Right cardiac atrium (tissue), 5 donors: Measurements from ENCODE around the gene PPP2R3C. TPM values are rescaled to one million over a fixed set of nuclear protein-coding genes. Genes with fewer than 3 reads are reported as not detected.
A peak's percentile ranks its signal among the peaks of the same experiment; 100 is the strongest.

Experiments used
- ATAC-seq, 2 donors: fragments of 200-7000 bp; cut with Tn5 transposase; one replicate each; pipeline versions ENCODE4 v1.8.0 to v1.9.1; 2020; ENCODE audit warnings: moderate library complexity in 2 of 2, mild to moderate bottlenecking in 1 of 2
- DNase-seq, 3 donors: peaks; one replicate each; pipeline ENCODE4 v3.0.0-alpha.2; 2020
- H3K27ac ChIP-seq: one replicate; pipeline ENCODE4 v1.5.1; 2013; ENCODE audit warnings: mild to moderate bottlenecking, low read length, control low read depth, moderate library complexity
- H3K27me3 ChIP-seq: one replicate; pipeline ENCODE4 v1.6.1; 2013; ENCODE audit not compliant: control insufficient read depth, insufficient read depth
- H3K4me1 ChIP-seq: one replicate; pipeline ENCODE4 v1.6.1; 2013; ENCODE audit warnings: low read length; ENCODE audit not compliant: control insufficient read depth, insufficient read depth
- H3K4me3 ChIP-seq: one replicate; pipeline ENCODE4 v1.5.1; 2013; ENCODE audit warnings: low read length, control low read depth
- H3K9me3 ChIP-seq: one replicate; pipeline ENCODE4 v1.6.1; 2013; ENCODE audit warnings: low read length; ENCODE audit not compliant: control insufficient read depth
- WGBS: extraction: QIAGEN DNeasy Blood & Tissue Kit; methylation state at CpG from one replicate; pipeline ENCODE4 v1.1.7; 2013; 5-methylcytosine and 5-hydroxymethylcytosine counted together
- intact Hi-C, 4 donors: fragments of 100-400 bp; cut with DNase I; formaldehyde crosslinking; loops; one replicate each; pipeline versions ENCODE4 v1.11.0 to v1.14.0; 2022 to 2023
- long read RNA-seq, 4 donors: library from polyadenylated mRNA; unstranded; transcript quantifications; one replicate each; pipeline ENCODE4 v2.0.0, GENCODE V29; 2020 to 2021
- polyA plus RNA-seq: library from polyadenylated mRNA; stranded (reverse); fragments of 200-250 nt; gene quantifications from one replicate; pipeline ENCODE4 v1.2.3, GENCODE V29; 2013
- total RNA-seq, 4 donors: library from RNA; stranded (reverse); fragmentation: NEBNext Ultra II Directional; extraction: Animal tissue kit (Norgen Biotek cat#: 25700); gene quantifications; one replicate each; pipeline ENCODE4 v1.2.1, GENCODE V29; 2021
- donor health status: healthy with polysubstance abuse.
- donor health status: DM: no; HTN: yes; CAD: no.
- donor health status: DM: no; HTN: no; CAD: no.
- donor health status: DM: no; HTN: yes; CAD: no; lungs with severe emphysema.
- donor health status: DM: yes; HTN: yes; CAD: no.

PPP2R3C gene
- total RNA-seq (10 to 100 TPM; 22.6 to 29.5 (median 28.3) TPM), polyA plus RNA-seq (23.1 TPM)
- long read RNA-seq, donor 1, transcript PPP2R3C-201 (13 exons, 1,839 nt), result major isoform, 24 of 52 reads
- long read RNA-seq, donor 1, transcript PPP2R3C-217 (12 exons, 1,846 nt), result minor isoform, 9 of 52 reads
- long read RNA-seq, donor 1, partial matches to known transcripts, result 0 of 52 reads
- long read RNA-seq, donor 1, other reads (novel, unspliced or antisense), result 17 of 52 reads
- long read RNA-seq, donor 2, transcript PPP2R3C-201 (13 exons, 1,839 nt), result major isoform, 7 of 12 reads
- long read RNA-seq, donor 2, partial matches to known transcripts, result 0 of 12 reads
- long read RNA-seq, donor 2, other reads (novel, unspliced or antisense), result 2 of 12 reads
- long read RNA-seq, donor 3, transcript PPP2R3C-201 (13 exons, 1,839 nt), result major isoform, 33 of 70 reads
- long read RNA-seq, donor 3, transcript PPP2R3C-217 (12 exons, 1,846 nt), result minor isoform, 24 of 70 reads
- long read RNA-seq, donor 3, partial matches to known transcripts, result 2 of 70 reads
- long read RNA-seq, donor 3, other reads (novel, unspliced or antisense), result 11 of 70 reads
- long read RNA-seq, donor 4, partial matches to known transcripts, result 0 of 11 reads
- long read RNA-seq, donor 4, other reads (novel, unspliced or antisense), result 4 of 11 reads

GRCh38 chr14:35121887-35122695, at the start of gene PPP2R3C, which contains the start of gene PRORP:
PPP2R3C (minus strand) TSS chr14:35121990; CDS start chr14:35121959, 31 bp downstream.
PRORP (plus strand) TSS chr14:35122552; CDS start chr14:35123246, 694 bp downstream.
- no peaks in the 10 kb centered on the region for H3K9me3 ChIP-seq
- ATAC-seq (peak; percentile 95 to 97), DNase-seq (peak; percentile 90 to 95 (median 94))
- H3K27ac ChIP-seq, result peak within 1 kb of the TSS; percentile 99
- WGBS, result under 1% methylated on average over 57 of the region's 57 CpGs
- H3K27me3 ChIP-seq, result no peaks in the 10 kb centered on the region
- no peaks in the 10 kb centered on the region for H3K4me1 ChIP-seq
- peak within 1 kb of the TSS; percentile 92 for H3K4me3 ChIP-seq
- intact Hi-C loops, result loop anchor here in 1 of 4 donors (2.0 to 10.0 kb wide), 2 partner anchors 63 to 293 kb away; no protein-coding TSS in a partner anchor

GRCh38 chr14:35167496-35167895, 45.7 kb upstream of the PPP2R3C start:
- intact Hi-C loops, result no loop called here
- 85% methylated on average over 3 of the region's 3 CpGs for WGBS
- ATAC-seq (no peak), DNase-seq (no peak)
- Histone ChIP-seq H3K4me3 (no peak overlapping the region), H3K27ac (no peak overlapping the region), H3K9me3 (no peaks in the 10 kb centered on the region), H3K4me1 (no peaks in the 10 kb centered on the region), H3K27me3 (no peaks in the 10 kb centered on the region)

GRCh38 chr14:35164849-35165248, 43.1 kb upstream of the PPP2R3C start:
- ATAC-seq (no peak), DNase-seq (no peak)
- WGBS, result 78% methylated on average over 5 of the region's 5 CpGs
- H3K4me3 ChIP-seq, result no peak overlapping the region
- intact Hi-C loops, result no loop called here
- H3K9me3 ChIP-seq, result no peaks in the 10 kb centered on the region
- H3K27me3 ChIP-seq, result no peaks in the 10 kb centered on the region
- no peaks in the 10 kb centered on the region for H3K4me1 ChIP-seq
- no peak overlapping the region for H3K27ac ChIP-seq

GRCh38 chr14:35163384-35163783, 41.6 kb upstream of the PPP2R3C start:
- intact Hi-C loops, result no loop called here
- H3K9me3 ChIP-seq, result no peaks in the 10 kb centered on the region
- ATAC-seq, result no peak
- peaks cover 3% of the 10 kb centered on the region for H3K4me1 ChIP-seq
- 96% methylated on average over 1 of the region's 1 CpG for WGBS
- H3K27me3 ChIP-seq, result no peaks in the 10 kb centered on the region
- no peak for DNase-seq
- no peak overlapping the region for H3K27ac ChIP-seq
- H3K4me3 ChIP-seq, result no peak overlapping the region

- H3K4me1 ChIP-seq, result peaks cover 3% of the 10 kb centered on the region
- no peaks in the 10 kb centered on the region for H3K9me3 ChIP-seq
- H3K27me3 ChIP-seq, result no peaks in the 10 kb centered on the region
- 69% methylated on average over 5 of the region's 5 CpGs for WGBS
- no peak for ATAC-seq
- no peak for DNase-seq
- intact Hi-C loops, result no loop called here
- no peak overlapping the region for H3K27ac ChIP-seq
- H3K4me3 ChIP-seq, result no peak overlapping the region
Measured at GRCh38 chr14:35161231-35161630, 39.4 kb upstream of the PPP2R3C start.

GRCh38 chr14:35159742-35160409, 38.1 kb upstream of the PPP2R3C start:
- 57% methylated on average over 6 of the region's 6 CpGs for WGBS
- Histone ChIP-seq H3K27me3 (no peaks in the 10 kb centered on the region), H3K9me3 (no peaks in the 10 kb centered on the region), H3K27ac (no peak overlapping the region), H3K4me1 (peaks cover 4% of the 10 kb centered on the region), H3K4me3 (no peak overlapping the region)
- ATAC-seq (peak in 1 of 2 donors; percentile 79), DNase-seq (no peak)
- intact Hi-C loops, result no loop called here

- H3K9me3 ChIP-seq, result no peaks in the 10 kb centered on the region
- H3K27me3 ChIP-seq, result no peaks in the 10 kb centered on the region
- intact Hi-C loops, result no loop called here
- DNase-seq (no peak), ATAC-seq (no peak)
- no peak overlapping the region for H3K4me3 ChIP-seq
- peaks cover 4% of the 10 kb centered on the region for H3K4me1 ChIP-seq
- 69% methylated on average over 8 of the region's 8 CpGs for WGBS
- no peak overlapping the region for H3K27ac ChIP-seq
Measured at GRCh38 chr14:35158951-35159653, 37.3 kb upstream of the PPP2R3C start.

GRCh38 chr14:35158491-35158890, 36.7 kb upstream of the PPP2R3C start:
- no peak for ATAC-seq
- Histone ChIP-seq H3K27ac (no peak overlapping the region), H3K9me3 (no peaks in the 10 kb centered on the region), H3K4me1 (peaks cover 4% of the 10 kb centered on the region), H3K27me3 (no peaks in the 10 kb centered on the region), H3K4me3 (no peak overlapping the region)
- intact Hi-C loops, result no loop called here
- 95% methylated on average over 2 of the region's 2 CpGs for WGBS
- DNase-seq, result no peak

- H3K27ac ChIP-seq, result no peak overlapping the region
- no peak for ATAC-seq
- H3K4me1 ChIP-seq, result peaks cover 4% of the 10 kb centered on the region
Measured at GRCh38 chr14:35155962-35156361, 34.2 kb upstream of the PPP2R3C start.

GRCh38 chr14:35154016-35154415, 32.2 kb upstream of the PPP2R3C start:
- no peak overlapping the region for H3K27ac ChIP-seq
- DNase-seq (no peak), ATAC-seq (no peak)
- H3K4me1 ChIP-seq, result peaks cover 4% of the 10 kb centered on the region
- intact Hi-C loops, result loop anchor here in 1 of 4 donors (5.0 kb wide), 1 partner anchor 278 kb away; no protein-coding TSS in a partner anchor
- H3K27me3 ChIP-seq, result no peaks in the 10 kb centered on the region
- H3K4me3 ChIP-seq, result no peak overlapping the region
- H3K9me3 ChIP-seq, result no peaks in the 10 kb centered on the region
- 76% methylated on average over 2 of the region's 2 CpGs for WGBS

More at GRCh38 chr14:35155962-35156361, 34.2 kb upstream of the PPP2R3C start:
- no peaks in the 10 kb centered on the region for H3K9me3 ChIP-seq
- intact Hi-C loops, result no loop called here
- WGBS, result 22% methylated on average over 1 of the region's 1 CpG
- no peaks in the 10 kb centered on the region for H3K27me3 ChIP-seq
- no peak overlapping the region for H3K4me3 ChIP-seq
- DNase-seq, result no peak
